RWPE2 (cell line): ENCODE measurements around the gene DUSP8.

ENCODE experiments used
- ATAC-seq: fragments of 200-7000 bp; cut with Tn5 transposase; 3 replicates; pipeline ENCODE4 v1.9.1; 2021; ENCODE audit warnings: low read depth
- DNase-seq: peaks from one replicate; pipeline ENCODE4 v3.0.0-alpha.2; 2020; ENCODE audit warnings: low spot score
- H3K27ac ChIP-seq: fragments of 450-650 bp; 2 replicates; pipeline ENCODE4 v1.5.1; 2017; ENCODE audit warnings: mild to moderate bottlenecking; ENCODE audit not compliant: poor library complexity, severe bottlenecking
- H3K27me3 ChIP-seq: fragments of 250-450 bp; sonication (Bioruptor Pico); 2 replicates; pipeline ENCODE4 v1.5.1; 2021; ENCODE audit warnings: mild to moderate bottlenecking, moderate library complexity; ENCODE audit not compliant: insufficient read depth, poor library complexity, severe bottlenecking
- H3K36me3 ChIP-seq: fragments of 250-450 bp; sonication (Bioruptor Pico); 2 replicates; pipeline ENCODE4 v1.5.1; 2020; ENCODE audit warnings: low read depth, mild to moderate bottlenecking, moderate library complexity
- H3K4me1 ChIP-seq: fragments of 250-450 bp; sonication (Bioruptor Pico); 2 replicates; pipeline ENCODE4 v1.5.1; 2021; ENCODE audit warnings: mild to moderate bottlenecking, moderate library complexity; ENCODE audit not compliant: insufficient read depth, poor library complexity, severe bottlenecking
- H3K4me3 ChIP-seq: fragments of 250-450 bp; sonication (Bioruptor Pico); 2 replicates; pipeline ENCODE4 v1.5.1; 2021; ENCODE audit warnings: mild to moderate bottlenecking, moderate library complexity; ENCODE audit not compliant: severe bottlenecking
- H3K9me3 ChIP-seq: fragments of 250-450 bp; sonication (Bioruptor Pico); 2 replicates; pipeline ENCODE4 v1.5.1; 2021; ENCODE audit warnings: mild to moderate bottlenecking, moderate library complexity; ENCODE audit not compliant: severe bottlenecking
- CTCF ChIP-seq: fragments of 450-650 bp; IDR thresholded peaks from one replicate; pipeline ENCODE4 v1.5.1; 2017; ENCODE audit warnings: mild to moderate bottlenecking, moderate library complexity; ENCODE audit not compliant: poor library complexity, severe bottlenecking

Gene DUSP8

DNA sequence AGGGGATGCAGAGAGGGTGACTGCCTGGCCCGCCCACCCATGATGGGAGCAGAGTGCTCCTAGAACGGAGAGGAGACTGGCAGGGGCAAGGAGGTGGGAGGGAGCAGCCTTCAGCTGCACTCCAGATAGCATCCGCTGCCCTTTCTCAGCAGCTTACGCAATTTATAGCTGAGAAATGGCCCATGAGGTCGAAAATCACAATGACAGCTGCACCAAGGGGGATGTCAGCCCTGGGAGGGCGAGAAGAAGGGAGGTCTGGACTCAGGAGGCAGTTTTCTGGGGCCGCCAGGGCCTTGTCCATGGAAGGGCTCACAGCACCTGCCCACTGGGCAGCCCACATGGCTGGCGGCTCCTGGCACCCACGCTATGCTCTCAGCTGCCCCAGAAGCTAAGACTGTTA is 67.9 kb downstream of the DUSP8 start:
- TF ChIP-seq CTCF, result no peak
- no peaks in the 10 kb centered on the region for H3K36me3 ChIP-seq
- DNase-seq, result no peak
- no peaks in the 10 kb centered on the region for H3K9me3 ChIP-seq
- H3K4me3 ChIP-seq, result no peak overlapping the region
- no peak overlapping the region for H3K27ac ChIP-seq
- no peaks in the 10 kb centered on the region for H3K4me1 ChIP-seq
- H3K27me3 ChIP-seq, result no peaks in the 10 kb centered on the region
- no peak for ATAC-seq
